SH-SY5Y (cell line): ENCODE data around the gene NR2C2AP.

ENCODE experiments used
- GATA2 ChIP-seq: IDR thresholded peaks from 2 replicates; pipeline ENCODE4 v1.6.1; 2011; ENCODE audit warnings: mild to moderate bottlenecking, low read depth, low read length
- GATA3 ChIP-seq: IDR thresholded peaks from 2 replicates; pipeline ENCODE4 v1.6.1; 2011; ENCODE audit warnings: low read depth, mild to moderate bottlenecking, low read length, moderate library complexity

GRCh38 chr19:19234220-19234816, 31.1 kb upstream of the NR2C2AP start:
- TF ChIP-seq GATA2, result no peak
- TF ChIP-seq GATA3, result no peak
